Stimulated activated CD4-positive, alpha-beta T cell treated with anti-CD3 and anti-CD28 coated beads, Interleukin-4, amount 100 ng/mL, for 48 hours (primary cell): ENCODE results near the gene GPR162.

Experiments used
- DNase-seq, 2 donors: peaks; one replicate each; pipeline ENCODE4 v3.0.0-alpha.2; 2020; ENCODE audit warnings: low read depth in 2 of 2

Gene GPR162

DNA sequence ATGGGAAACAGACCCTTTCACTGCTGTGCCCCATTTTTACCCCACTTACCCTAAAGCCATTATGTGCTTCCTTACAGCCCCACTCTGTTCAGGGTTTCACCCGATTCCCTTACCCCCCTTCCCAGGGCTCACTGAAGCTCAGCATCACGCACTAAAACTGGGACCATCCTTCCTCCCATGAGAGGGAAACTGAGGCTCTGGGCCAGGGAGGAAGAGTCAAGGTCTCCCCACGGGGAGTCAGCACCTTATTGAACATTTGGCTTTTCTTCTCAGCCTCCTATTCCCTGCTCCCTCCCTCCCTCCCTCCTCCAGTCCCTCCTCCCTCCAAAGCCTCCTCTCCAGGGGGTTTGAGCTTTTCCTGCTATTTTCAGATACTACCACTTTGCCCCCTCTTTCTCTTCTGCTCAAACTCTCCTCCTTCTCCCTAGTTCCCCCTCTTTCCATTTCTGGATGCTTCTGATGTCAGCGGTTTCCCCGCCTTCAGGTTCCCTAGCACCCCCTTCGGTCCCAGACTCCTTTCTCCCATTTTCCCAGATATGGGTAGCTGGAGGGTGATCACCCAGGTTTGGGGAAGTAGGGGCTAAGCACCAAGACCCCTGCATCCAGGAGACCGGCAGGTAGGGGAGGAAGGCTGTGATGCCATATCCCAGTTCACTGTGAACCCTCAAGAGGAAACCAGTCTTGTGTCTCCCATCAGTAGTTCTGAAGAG lies 960 bp downstream of the GPR162 start:
- DNase-seq, result no peak

DNA sequence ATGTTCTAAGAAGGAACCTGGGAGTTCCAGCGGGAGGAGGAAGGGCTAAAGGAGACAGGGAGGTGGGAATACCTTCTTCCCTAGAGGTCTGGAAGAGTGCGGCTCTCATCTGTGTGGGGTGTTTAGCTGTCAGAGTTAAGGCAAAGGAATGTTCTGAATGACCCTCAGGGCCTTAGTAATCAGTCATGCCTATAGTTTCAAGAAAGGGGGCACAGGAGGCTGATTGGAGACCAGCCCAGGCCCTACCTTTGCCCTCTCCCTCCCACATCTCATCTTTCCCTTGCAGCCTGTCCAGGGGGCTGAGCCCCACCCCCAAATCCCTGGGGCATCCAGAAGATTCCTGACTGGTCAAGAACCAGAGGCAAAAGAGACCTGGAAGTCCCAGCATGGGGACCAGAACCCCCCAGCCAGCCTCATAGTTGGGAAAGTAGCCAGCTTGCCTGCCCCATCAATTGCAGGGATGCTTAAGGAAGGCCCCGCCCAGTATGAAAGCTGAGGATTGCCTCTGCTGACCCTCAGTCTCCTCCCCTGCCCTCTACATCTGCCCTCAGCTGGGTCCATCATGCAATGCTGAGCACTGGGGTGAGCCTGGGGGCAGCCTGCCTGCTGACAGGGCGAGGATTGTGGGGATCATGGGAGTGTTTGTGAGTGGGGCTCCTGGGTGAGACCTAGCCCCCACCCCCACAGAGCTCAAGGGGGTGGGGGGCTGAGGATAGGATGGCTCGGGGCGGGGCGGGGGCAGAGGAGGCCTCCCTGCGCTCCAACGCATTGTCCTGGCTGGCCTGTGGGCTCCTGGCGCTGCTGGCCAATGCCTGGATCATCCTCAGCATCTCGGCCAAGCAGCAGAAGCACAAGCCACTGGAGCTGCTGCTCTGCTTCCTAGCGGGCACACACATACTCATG lies 1.8 kb downstream of the GPR162 start:
- DNase-seq, result no peak

DNA sequence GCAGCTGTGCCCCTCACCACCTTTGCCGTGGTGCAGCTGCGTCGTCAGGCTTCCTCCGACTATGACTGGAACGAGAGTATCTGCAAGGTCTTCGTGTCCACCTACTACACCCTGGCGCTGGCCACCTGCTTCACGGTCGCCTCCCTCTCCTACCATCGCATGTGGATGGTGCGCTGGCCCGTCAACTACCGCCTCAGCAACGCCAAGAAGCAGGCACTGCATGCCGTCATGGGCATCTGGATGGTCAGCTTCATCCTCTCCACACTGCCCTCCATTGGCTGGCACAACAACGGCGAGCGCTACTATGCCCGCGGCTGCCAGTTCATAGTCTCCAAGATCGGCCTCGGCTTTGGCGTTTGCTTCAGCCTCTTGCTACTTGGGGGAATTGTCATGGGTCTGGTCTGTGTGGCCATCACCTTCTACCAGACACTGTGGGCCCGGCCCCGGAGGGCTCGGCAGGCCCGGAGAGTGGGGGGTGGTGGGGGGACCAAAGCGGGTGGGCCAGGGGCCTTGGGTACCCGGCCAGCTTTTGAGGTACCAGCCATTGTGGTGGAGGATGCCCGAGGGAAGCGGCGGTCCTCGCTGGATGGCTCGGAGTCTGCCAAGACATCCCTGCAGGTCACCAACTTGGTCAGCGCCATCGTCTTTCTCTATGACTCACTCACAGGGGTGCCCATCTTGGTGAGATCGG lies 2.6 kb downstream of the GPR162 start:
- no peak for DNase-seq

DNA sequence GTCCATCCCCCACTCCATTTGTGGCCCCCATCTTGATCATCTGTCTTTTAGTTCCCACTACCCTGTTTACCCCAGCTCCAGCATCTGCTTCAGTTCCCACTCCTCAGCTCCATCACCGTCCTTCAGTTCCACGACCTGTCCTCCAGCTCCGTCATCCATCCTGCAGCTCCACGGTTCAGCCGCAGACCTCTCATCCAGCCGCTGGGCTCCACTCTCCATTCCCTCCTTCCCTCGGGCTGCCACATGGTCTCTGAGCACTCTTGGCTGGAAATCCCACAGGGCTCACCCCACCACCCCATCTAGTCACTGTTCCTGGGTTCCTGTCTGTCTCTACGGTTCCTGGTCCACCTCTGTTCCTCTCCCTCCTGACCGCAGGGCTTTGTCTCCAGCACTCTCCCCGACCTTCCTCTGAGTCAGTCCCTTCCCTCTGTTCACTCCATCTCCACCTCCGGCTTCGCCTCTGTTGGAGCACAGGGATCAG lies 3.3 kb downstream of the GPR162 start:
- DNase-seq, result no peak

DNA sequence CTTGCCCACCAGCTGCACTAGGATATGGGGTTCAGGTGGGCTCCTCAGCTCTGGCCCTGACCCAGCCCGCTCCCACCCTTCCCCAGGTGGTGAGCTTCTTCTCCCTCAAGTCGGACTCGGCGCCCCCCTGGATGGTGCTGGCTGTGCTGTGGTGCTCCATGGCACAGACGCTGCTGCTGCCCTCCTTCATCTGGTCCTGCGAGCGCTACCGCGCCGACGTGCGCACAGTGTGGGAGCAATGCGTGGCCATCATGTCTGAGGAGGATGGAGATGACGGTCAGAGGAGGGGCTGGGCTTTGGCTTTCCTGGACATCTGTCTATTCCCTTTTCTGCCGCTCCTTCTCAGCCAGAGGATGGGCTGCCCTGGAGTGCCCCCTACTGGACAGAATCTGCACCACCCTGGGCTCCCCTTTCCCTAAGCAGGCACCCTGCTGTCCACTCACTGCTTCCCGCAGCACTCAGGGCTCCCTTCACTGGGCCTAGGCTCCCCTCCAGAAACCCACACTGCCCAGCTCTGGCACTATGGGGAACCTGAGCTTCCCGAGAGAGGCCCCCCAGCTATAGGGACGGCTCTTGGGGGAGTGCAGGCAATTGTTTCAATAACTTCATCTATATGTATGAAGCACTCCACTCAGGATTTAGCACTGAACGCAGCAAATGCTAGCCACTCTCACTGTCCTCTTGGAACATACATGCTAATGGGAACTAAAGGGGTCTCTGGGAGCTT lies 3.9 kb downstream of the GPR162 start:
- peak; percentile 77 to 89 for DNase-seq

DNA sequence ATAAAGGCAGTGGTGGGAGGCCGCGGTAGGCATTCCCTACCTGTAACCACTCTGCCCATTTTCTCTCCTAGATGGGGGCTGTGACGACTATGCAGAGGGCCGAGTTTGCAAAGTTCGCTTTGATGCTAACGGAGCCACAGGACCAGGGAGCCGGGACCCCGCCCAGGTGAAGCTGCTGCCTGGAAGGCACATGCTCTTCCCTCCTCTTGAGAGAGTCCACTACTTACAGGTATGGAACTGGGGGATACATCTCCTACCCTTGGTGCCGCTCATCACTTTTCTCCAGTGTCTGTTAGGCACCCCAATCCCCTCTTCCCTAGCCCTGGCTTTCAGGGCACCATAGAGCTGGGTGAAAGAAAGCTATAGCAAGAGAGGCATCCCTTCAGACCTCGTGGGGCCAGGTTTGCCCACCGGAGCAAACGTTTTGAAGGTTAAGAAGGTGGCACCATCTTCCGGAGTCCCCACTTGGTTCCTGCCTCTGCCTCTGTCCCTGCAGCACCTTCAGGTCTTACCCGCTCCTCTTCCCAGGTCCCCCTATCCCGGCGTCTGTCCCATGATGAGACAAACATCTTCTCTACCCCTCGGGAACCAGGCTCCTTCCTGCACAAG lies 4.6 kb downstream of the GPR162 start:
- no peak for DNase-seq

DNA sequence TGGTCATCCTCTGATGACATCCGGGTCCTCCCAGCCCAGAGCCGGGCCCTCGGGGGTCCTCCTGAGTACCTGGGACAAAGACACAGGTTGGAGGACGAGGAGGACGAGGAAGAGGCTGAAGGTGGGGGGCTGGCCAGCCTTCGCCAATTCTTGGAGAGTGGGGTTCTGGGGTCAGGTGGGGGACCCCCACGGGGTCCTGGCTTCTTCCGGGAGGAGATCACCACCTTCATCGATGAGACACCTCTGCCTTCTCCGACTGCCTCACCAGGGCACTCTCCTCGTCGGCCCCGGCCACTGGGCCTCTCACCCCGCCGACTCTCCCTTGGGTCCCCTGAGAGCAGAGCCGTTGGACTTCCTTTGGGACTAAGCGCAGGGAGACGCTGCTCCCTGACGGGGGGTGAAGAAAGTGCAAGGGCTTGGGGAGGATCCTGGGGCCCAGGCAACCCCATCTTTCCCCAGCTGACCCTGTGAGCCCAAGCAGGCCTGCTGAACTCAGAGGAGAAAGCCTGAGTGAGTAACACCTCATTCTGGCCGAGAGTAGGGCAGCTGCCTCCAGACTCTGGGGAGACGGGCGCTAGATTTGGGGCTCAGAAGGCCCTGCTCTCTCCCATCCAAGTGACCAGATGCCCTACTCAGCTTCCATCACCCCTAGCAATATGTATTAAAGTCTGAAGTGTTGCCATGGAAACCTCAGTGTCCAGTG lies 5.3 kb downstream of the GPR162 start:
- no peak for DNase-seq

DNA sequence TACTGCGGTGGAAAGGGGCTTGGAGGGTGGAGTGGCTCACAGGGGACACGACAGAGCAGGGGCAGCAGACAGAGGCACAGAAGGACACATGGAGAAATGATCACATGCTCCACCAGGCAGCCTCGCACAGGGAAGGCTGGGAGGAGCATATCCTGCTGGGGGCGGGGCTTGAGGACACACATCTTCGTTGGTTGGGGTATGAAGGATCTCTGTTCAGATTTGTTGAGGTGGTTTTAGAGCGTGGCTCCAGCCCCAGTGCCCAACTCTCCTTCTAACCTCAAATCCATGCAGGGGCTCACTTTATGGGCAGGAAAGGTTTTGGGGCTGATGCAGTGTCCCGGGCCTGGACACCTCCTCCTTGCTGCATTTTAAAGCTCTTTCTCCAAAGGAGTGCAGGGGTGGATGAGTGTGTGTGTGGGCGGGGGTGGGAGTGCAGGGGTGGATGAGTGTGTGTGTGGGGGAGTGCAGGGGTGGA lies 5.9 kb downstream of the GPR162 start:
- DNase-seq, result peak; percentile 61 to 66

DNA sequence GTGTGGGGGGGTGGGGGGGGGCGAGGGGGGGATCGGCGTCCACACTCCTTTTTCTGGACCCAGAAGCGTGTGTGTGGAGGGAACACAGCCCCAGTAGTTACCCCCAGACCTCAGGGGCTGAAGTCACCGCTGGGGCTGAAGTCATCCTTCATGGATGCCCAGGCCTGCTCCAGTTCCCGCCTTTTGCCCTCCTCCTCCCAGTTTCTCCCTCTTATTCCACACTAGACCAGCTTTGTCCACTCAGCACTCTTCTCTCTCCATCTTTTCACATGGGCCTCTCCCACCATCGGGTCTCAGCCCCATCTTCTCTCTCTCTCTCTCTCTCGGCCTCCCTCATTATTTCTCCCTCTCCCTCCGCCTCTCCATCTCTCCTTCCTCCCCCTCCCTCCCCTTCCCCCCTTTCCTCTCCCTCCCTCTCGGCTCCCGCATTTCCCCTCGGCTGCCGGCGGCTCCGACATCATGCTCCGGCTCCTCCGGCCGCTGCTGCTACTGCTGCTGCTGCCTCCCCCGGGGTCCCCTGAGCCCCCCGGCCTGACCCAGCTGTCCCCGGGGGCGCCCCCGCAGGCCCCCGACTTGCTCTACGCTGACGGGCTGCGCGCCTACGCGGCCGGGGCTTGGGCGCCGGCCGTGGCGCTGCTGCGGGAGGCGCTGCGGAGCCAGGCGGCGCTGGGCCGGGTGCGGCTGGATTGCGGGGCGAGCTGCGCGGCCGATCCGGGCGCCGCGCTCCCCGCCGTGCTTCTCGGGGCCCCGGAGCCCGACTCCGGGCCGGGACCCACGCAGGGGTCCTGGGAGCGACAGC lies 6.6 kb downstream of the GPR162 start, which contains the start of gene P3H3:
Gene P3H3, plus strand, starts transcription at position 426 of the 799 bp plus-strand sequence. Its CDS starts 34 bp downstream, at position 460.
- no peak for DNase-seq

DNA sequence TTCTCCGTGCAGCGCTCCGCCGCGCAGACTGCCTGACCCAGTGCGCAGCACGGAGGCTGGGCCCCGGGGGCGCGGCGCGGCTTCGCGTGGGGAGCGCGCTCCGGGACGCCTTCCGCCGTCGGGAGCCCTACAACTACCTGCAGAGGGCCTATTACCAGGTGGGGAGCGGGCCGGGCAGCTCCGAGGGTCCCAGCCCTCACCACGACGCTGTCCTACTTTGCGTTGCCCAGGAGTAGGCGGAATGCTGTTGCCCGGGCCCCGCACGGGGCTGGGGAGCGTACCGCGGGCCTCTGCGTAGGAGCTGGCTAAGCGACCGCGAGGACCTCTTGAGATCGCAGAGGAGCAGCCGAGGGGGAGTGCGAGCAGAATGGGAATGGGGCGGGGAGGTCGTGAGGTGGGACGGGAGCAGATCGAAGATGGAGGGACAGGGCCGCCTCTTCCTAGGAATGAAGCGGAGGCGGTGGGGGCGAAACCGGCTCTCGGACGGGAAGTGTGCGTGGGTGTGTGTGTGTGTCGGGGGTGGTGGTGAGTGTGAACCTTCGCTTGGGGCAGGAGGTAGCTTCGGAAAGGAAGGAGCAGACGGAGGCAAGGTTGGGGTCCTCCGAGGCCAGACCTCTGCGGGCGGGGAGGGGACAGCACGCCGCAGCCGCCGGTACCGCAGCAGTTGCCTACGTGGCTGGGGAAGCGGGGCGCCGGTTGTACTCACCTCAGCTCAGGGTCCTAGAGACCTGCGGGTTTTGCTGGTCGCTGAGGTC lies 7.3 kb downstream of the GPR162 start:
- peak in 1 of 2 donors; percentile 39 for DNase-seq

DNA sequence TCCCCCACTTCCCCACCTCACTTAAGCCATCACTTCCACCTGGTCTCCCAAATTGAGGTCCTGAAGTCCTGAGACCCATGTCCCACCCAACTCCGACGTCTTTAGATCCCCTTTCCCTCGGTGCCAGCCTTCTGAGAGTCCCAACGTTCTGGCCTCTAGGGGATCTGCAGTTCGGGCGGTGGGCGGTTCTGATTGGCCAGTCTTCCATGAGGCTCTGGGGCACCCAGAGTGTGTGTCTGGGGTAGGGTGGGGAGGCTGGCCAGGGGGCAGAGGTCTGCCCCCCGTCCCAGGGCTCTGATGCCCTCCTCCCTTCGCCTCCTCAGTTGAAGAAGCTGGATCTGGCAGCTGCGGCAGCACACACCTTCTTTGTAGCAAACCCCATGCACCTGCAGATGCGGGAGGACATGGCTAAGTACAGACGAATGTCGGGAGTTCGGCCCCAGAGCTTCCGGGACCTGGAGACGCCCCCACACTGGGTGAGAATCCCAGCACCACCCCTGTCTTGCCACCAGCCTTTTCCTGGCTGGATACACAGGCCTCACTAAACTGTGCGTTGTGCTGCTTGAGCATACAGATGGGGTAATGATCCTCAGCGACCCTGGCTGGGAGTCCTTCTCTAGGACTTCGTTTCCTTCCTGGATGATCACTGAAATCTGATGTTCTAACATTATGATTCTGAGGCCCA lies 8.1 kb downstream of the GPR162 start:
- DNase-seq, result no peak

DNA sequence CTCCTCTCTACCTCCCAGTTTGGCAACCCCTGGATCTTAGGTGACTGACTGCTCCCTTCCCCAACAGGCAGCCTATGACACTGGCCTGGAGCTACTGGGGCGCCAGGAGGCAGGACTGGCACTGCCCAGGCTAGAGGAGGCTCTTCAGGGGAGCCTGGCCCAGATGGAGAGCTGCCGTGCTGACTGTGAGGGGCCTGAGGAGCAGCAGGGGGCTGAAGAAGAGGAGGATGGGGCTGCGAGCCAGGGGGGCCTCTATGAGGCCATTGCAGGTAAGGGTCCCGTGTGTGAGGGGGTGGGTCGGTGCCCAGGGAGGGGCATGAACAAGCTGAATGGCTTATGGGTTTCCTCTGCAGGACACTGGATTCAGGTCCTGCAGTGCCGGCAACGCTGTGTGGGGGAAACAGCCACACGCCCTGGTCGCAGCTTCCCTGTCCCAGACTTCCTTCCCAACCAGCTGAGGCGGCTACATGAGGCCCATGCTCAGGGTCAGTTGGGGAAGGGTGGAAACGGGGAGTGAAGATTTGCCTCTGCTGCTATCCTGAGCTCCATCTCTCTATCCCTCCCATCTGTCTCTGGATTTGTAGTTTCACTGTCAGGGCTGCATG lies 8.8 kb downstream of the GPR162 start:
- DNase-seq, result no peak

DNA sequence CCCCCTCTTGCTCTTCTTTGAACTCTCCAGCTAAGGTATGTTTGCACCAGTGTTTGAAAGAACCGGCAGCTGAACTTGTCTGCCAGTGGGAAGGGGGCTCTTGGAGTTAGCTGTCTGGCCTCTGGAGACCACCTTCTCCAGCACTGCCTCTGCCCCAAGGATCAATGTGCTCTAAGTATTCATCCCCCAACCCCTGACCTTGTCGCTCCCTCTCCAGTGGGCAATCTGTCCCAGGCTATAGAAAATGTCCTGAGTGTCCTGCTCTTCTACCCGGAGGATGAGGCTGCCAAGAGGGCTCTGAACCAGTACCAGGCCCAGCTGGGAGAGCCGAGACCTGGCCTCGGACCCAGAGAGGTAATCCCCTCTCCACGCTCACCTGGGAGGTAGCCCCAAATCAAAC lies 9.4 kb downstream of the GPR162 start:
- DNase-seq, result no peak

DNA sequence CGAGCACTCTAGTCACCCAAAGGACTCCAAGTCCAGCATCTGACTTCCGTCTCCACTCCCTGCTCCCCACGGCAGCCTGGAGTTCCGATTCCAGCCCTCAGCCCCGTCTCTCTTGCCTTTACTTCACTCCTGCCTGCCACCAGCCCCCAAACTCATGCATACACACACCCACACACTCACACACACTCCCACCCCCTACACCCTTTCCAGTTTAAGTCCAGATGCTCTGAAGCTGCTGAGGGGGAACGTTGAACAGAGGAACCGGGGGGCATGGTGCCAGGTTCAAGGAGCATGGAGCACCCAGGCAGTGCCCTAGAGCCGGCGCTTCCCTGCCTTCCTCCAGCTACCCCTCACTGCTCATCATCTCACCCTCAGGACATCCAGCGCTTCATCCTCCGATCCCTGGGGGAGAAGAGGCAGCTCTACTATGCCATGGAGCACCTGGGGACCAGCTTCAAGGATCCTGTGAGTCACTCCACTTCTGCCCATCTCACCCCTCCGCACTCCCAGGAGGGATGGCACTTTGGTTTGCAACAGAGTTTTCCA lies 9.9 kb downstream of the GPR162 start:
- DNase-seq, result no peak

DNA sequence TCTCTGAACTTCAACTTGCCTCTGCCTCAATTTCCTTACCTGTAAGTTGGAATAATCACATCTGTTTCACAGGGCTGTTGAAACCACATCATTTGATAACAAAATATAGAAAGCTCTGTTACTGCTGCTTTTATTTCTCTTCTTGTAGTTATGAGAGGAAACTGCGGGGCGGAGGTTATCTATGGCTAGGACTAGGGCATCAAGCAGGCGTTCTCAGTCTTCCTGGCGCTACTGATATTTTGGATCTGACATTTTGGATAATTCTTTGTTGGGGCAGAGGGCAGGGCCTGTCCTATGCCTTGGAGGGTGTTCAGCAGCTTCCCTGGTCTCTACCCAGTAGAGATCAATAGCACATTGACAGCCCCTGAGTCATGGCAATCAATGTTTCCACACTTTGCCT lies 10.5 kb downstream of the GPR162 start:
- no peak for DNase-seq

DNA sequence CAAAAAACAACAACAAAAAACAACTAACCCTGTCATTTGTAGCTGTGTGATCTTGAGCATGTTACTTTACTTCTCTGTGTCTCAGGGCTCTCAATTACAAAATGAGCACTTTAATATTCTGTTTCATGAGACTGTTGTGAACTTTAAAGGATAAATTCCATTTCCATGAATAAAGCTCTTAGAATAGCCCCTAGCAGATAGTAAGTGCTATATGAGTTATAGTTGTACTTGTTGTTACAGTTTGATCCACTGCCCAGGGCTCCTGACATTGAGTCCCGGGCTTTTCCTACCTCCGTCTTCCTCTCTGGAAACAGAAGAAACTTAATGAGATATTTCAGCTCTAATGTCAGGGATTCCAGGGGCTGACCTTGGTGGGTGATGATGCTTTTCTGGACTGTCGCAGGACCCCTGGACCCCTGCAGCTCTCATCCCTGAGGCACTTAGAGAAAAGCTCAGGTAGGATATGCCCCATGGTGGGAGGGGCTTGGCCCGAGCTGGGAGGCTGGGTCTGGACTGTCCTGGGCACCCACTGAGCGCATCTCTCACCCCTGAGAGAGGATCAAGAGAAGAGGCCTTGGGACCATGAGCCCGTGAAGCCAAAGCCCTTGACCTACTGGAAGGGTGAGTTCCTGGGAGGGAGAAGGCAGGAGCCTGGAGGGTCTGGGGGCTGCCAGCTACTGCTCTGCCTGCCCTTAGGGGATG lies 11.7 kb downstream of the GPR162 start:
- DNase-seq, result no peak

DNA sequence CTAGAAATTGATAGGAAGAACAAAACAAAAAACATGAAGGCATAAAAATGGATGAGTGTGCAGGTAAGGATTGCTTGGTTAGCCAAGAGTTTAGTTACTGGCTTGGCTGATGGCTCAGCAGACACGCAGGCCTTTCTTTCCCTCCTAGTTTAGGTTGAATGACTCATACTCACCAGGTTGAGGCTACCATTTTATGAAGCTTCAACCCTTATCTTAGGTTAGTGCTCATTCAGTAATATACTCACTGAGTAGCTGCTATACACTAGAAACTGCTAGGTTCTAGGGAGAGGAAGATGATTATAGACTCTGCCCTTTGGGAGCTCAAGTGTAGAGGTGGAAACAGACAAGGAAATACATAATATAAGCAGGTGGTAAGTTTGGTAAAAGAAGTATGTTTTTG lies 12.6 kb downstream of the GPR162 start:
- no peak for DNase-seq
